Activated CD4-positive, alpha-beta memory T cell treated with anti-CD3 and anti-CD28 coated beads for 36 hours (primary cell): ENCODE data around the gene NCEH1. TPM values are rescaled to one million over a fixed set of nuclear protein-coding genes. Genes with fewer than 3 reads are reported as not detected.

ENCODE experiments used
- CTCF ChIA-PET: fragments of 350-600 bp; sonication (Branson Sonifier 250); formaldehyde crosslinking; loops from one replicate; lab custom pipeline; 2021; ENCODE audit warnings: antibody characterized with exemption, inconsistent platforms; lab: Charles Lee
- POLR2A ChIA-PET: fragments of 350-600 bp; sonication (Branson Sonifier 250); formaldehyde crosslinking; loops from one replicate; lab custom pipeline; 2021; ENCODE audit warnings: antibody characterized with exemption; lab: Charles Lee
- DNase-seq: peaks from one replicate; pipeline ENCODE4 v3.0.0-alpha.2; 2020
- H3K27ac Mint-ChIP-seq: one replicate; pipeline ENCODE4 v1.8.0; 2021; ENCODE audit warnings: mixed read lengths
- H3K27me3 Mint-ChIP-seq: one replicate; pipeline ENCODE4 v1.8.0; 2021; ENCODE audit warnings: mixed read lengths
- H3K36me3 Mint-ChIP-seq: one replicate; pipeline ENCODE4 v1.8.0; 2021; ENCODE audit warnings: mixed read lengths
- H3K4me1 Mint-ChIP-seq: one replicate; pipeline ENCODE4 v1.8.0; 2021; ENCODE audit warnings: low read depth, mixed read lengths
- H3K4me3 Mint-ChIP-seq: one replicate; pipeline ENCODE4 v1.8.0; 2021; ENCODE audit warnings: mild to moderate bottlenecking, mixed read lengths
- H3K9me3 Mint-ChIP-seq: one replicate; pipeline ENCODE4 v1.8.0; 2021; ENCODE audit warnings: mixed read lengths
- intact Hi-C: fragments of 100-400 bp; cut with micrococcal nuclease; formaldehyde crosslinking; loops from one replicate; pipeline ENCODE4 v1.15.1; 2023
- total RNA-seq, 2 experiments: library from RNA; stranded (reverse); gene quantifications; one replicate each; pipeline ENCODE4 v1.2.3, GENCODE V29; 2021

Gene NCEH1
- total RNA-seq, 2 experiments from 2014 or later, result 4.6 to 5.2 TPM

DNA sequence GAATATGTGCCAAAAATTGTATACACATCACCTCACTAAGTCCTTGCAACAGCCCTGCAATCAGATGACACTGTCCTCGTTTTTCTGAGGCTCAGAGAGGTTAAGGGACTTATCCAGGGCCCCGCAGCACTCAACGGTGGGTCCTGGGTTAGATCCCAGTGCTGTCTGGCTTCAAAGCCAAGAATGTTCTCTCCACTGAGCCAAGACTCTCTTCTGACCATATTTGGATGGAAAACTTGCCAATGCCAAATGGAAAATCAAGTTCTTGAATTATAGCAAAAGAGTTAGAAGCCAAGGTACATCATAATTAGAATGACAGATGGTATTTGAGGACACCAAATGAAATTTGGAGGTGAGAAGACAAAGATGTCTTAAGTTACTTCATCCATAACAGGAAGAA, 75.9 kb downstream of the NCEH1 start:
- H3K4me1 Mint-ChIP-seq, result peaks cover 8% of the 10 kb centered on the region
- intact Hi-C loops, result no loop called here
- H3K4me3 Mint-ChIP-seq, result no peak overlapping the region
- H3K27ac Mint-ChIP-seq, result no peak overlapping the region
- DNase-seq, result no peak
- H3K36me3 Mint-ChIP-seq, result peaks cover 2% of the 10 kb centered on the region
- H3K27me3 Mint-ChIP-seq, result no peaks in the 10 kb centered on the region
- ChIA-PET CTCF (interaction anchor here (0.6 to 1.6 kb wide), 3 partner anchors 11 to 38 kb away, joined by 3 to 4 read pairs (median 3); no protein-coding TSS in a partner anchor), POLR2A (no interaction called here)
- no peaks in the 10 kb centered on the region for H3K9me3 Mint-ChIP-seq

DNA sequence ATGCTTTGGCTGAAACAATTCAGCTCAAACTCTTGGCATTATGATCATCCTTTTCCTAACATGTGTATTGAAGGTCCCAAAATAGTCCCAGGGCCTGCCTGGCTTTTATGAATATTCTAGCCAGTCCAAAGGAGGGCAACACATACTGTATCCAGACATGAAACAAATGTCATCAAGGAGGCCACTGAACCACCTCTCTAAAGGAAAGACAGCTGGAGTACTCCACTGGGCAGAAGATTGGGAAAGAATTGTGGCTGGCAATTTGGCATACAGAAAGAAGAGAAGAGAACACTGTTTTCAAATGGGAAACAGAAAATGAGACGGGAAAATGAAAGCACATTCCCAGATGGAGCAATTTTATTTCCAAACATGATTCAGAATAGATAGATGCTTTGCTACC, 80.6 kb downstream of the NCEH1 start:
- CTCF ChIA-PET, result no interaction called here

GRCh38 chr3:172629470-172629869, 81.4 kb downstream of the NCEH1 start:
- intact Hi-C loops, result no loop called here
- ChIA-PET CTCF (no interaction called here), POLR2A (no interaction called here)
- no peak overlapping the region for H3K27ac Mint-ChIP-seq
- no peaks in the 10 kb centered on the region for H3K27me3 Mint-ChIP-seq
- no peak overlapping the region for H3K4me3 Mint-ChIP-seq
- H3K4me1 Mint-ChIP-seq, result no peaks in the 10 kb centered on the region
- no peaks in the 10 kb centered on the region for H3K9me3 Mint-ChIP-seq
- H3K36me3 Mint-ChIP-seq, result peaks cover under 1% of the 10 kb centered on the region
- no peak for DNase-seq

More for the DNA sequence above, 80.6 kb downstream of the NCEH1 start:
- POLR2A ChIA-PET, result no interaction called here
- peaks cover 2% of the 10 kb centered on the region for H3K4me1 Mint-ChIP-seq
- DNase-seq, result no peak
- no peak overlapping the region for H3K27ac Mint-ChIP-seq
- H3K4me3 Mint-ChIP-seq, result no peak overlapping the region
- intact Hi-C loops, result no loop called here
- H3K9me3 Mint-ChIP-seq, result no peaks in the 10 kb centered on the region
- peaks cover 2% of the 10 kb centered on the region for H3K36me3 Mint-ChIP-seq
- H3K27me3 Mint-ChIP-seq, result no peaks in the 10 kb centered on the region

DNA sequence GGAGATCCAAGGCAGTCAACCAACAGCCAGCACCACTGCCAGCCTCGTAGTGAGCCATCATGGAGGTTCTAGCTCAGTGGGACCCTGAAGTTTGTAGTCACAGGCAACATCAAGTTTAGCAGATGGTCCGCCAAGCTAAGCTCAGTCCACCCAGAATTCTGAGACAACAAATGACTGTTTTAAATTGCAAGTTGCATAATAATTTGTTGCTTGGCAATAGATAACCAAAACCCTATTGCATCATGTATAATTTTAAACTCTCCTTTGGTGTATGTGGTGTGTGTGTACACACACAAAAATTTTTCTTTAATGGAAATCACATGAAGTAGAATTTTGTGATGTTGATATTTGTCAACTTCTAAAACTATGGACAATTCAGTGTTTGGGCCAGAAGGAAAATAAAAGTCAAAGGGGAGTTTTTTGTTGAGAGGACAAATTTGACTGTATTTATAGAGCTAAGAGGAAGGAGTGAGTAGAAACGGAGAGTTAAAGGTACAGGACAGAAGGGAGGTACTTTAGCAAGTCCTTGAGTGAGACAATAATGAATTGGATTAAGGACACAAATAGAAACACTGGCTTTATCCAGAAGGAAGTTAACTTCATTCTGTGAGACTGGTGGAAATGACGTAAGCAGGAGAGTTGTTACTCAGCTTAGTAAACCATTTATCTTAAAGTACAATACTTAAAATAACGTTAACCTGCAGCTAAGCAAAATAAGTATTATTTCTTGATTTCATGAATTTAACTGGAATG, 83.6 kb downstream of the NCEH1 start:
- Mint-ChIP-seq H3K4me3 (no peak overlapping the region), H3K4me1 (peaks cover 6% of the 10 kb centered on the region), H3K9me3 (no peaks in the 10 kb centered on the region), H3K27me3 (no peaks in the 10 kb centered on the region), H3K27ac (no peak overlapping the region), H3K36me3 (no peaks in the 10 kb centered on the region)
- POLR2A ChIA-PET, result interaction anchor here (0.8 kb wide), 1 partner anchor 19 kb away, joined by 3 read pairs; no protein-coding TSS in a partner anchor
- DNase-seq, result no peak
- CTCF ChIA-PET, result interaction anchor here (1.1 to 2.2 kb wide), 4 partner anchors 12 to 295 kb away, joined by 3 to 7 read pairs (median 4); no protein-coding TSS in a partner anchor
- intact Hi-C loops, result no loop called here

- DNase-seq, result no peak
- intact Hi-C loops, result no loop called here
- CTCF ChIA-PET, result interaction anchor here (0.6 to 2.3 kb wide), 5 partner anchors 31 to 294 kb away, joined by 3 to 10 read pairs (median 6); no protein-coding TSS in a partner anchor
- H3K4me1 Mint-ChIP-seq, result peaks cover 9% of the 10 kb centered on the region
- no peak overlapping the region for H3K27ac Mint-ChIP-seq
- H3K4me3 Mint-ChIP-seq, result no peak overlapping the region
- H3K36me3 Mint-ChIP-seq, result no peaks in the 10 kb centered on the region
- H3K27me3 Mint-ChIP-seq, result no peaks in the 10 kb centered on the region
- POLR2A ChIA-PET, result no interaction called here
- no peaks in the 10 kb centered on the region for H3K9me3 Mint-ChIP-seq
These were observed 84.7 kb downstream of the NCEH1 start for GRCh38 chr3:172626021-172626640.

GRCh38 chr3:172625404-172625803, 85.5 kb downstream of the NCEH1 start:
- intact Hi-C loops, result no loop called here
- ChIA-PET CTCF (interaction anchor here (0.6 to 2.3 kb wide), 4 partner anchors 30 to 293 kb away, joined by 3 to 10 read pairs (median 6); no protein-coding TSS in a partner anchor), POLR2A (no interaction called here)
- Mint-ChIP-seq H3K27me3 (no peaks in the 10 kb centered on the region), H3K9me3 (no peaks in the 10 kb centered on the region), H3K4me3 (no peak overlapping the region), H3K4me1 (peaks cover 9% of the 10 kb centered on the region), H3K36me3 (no peaks in the 10 kb centered on the region), H3K27ac (no peak overlapping the region)
- no peak for DNase-seq

- H3K27ac Mint-ChIP-seq, result no peak overlapping the region
- no peak for DNase-seq
- H3K36me3 Mint-ChIP-seq, result no peaks in the 10 kb centered on the region
- ChIA-PET POLR2A (no interaction called here), CTCF (interaction anchor here (1.1 to 2.3 kb wide), 4 partner anchors 104 to 293 kb away, joined by 3 to 10 read pairs (median 4); no protein-coding TSS in a partner anchor)
- H3K4me1 Mint-ChIP-seq, result peaks cover 9% of the 10 kb centered on the region
- intact Hi-C loops, result no loop called here
- no peak overlapping the region for H3K4me3 Mint-ChIP-seq
- no peaks in the 10 kb centered on the region for H3K27me3 Mint-ChIP-seq
- H3K9me3 Mint-ChIP-seq, result no peaks in the 10 kb centered on the region
These were observed 85.9 kb downstream of the NCEH1 start for GRCh38 chr3:172624999-172625398.

- peaks cover 9% of the 10 kb centered on the region for H3K4me1 Mint-ChIP-seq
- H3K27ac Mint-ChIP-seq, result no peak overlapping the region
- POLR2A ChIA-PET, result no interaction called here
- intact Hi-C loops, result loop anchor here (1.0 to 2.0 kb wide), 2 partner anchors 44 to 133 kb away; no protein-coding TSS in a partner anchor
- no peaks in the 10 kb centered on the region for H3K36me3 Mint-ChIP-seq
- H3K9me3 Mint-ChIP-seq, result peaks cover 5% of the 10 kb centered on the region
- H3K27me3 Mint-ChIP-seq, result no peaks in the 10 kb centered on the region
- H3K4me3 Mint-ChIP-seq, result no peak overlapping the region
- CTCF ChIA-PET, result interaction anchor here (0.6 to 2.2 kb wide), 15 partner anchors 9 to 175 kb away, joined by 3 to 14 read pairs (median 4); partner anchors contain the start of genes GHSR and NCEH1
- peak; percentile 44 for DNase-seq
These were observed 87.8 kb downstream of the NCEH1 start for GRCh38 chr3:172622916-172623700.

- DNase-seq, result no peak
- peaks cover 5% of the 10 kb centered on the region for H3K9me3 Mint-ChIP-seq
- H3K36me3 Mint-ChIP-seq, result no peaks in the 10 kb centered on the region
- no peak overlapping the region for H3K27ac Mint-ChIP-seq
- POLR2A ChIA-PET, result no interaction called here
- H3K4me1 Mint-ChIP-seq, result peaks cover 9% of the 10 kb centered on the region
- no peaks in the 10 kb centered on the region for H3K27me3 Mint-ChIP-seq
- no peak overlapping the region for H3K4me3 Mint-ChIP-seq
- CTCF ChIA-PET, result interaction anchor here (0.5 to 2.2 kb wide), 14 partner anchors 9 to 535 kb away, joined by 3 to 14 read pairs (median 4); no protein-coding TSS in a partner anchor
- intact Hi-C loops, result loop anchor here (2.0 kb wide), 1 partner anchor 45 kb away; no protein-coding TSS in a partner anchor
These were observed 88.7 kb downstream of the NCEH1 start for GRCh38 chr3:172622156-172622555.

DNA sequence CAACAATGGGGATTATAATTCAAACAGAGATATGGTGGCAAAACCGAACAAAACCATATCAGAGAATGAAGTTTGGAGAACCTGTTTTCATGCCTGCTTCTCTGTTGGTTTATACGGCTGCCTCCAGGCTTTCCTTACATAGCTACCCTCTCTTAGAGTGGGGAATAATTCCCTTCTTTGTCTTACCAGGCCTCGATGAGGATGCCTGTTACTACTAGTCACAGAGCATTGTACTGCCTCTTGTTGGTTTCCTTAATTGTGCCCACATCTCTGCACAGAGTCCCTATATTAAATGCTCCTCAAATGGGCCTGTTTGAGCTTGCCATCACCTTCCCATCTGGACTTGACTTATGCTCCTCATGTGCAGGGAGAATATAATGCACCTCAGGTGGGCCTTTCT, 92.9 kb downstream of the NCEH1 start:
- CTCF ChIA-PET, result interaction anchor here (2.7 kb wide), 1 partner anchor 22 kb away, joined by 7 read pairs; no protein-coding TSS in a partner anchor
- Mint-ChIP-seq H3K36me3 (no peaks in the 10 kb centered on the region), H3K4me1 (peaks cover 23% of the 10 kb centered on the region), H3K4me3 (no peak overlapping the region), H3K27ac (no peak overlapping the region), H3K27me3 (no peaks in the 10 kb centered on the region), H3K9me3 (peaks cover 11% of the 10 kb centered on the region)
- no peak for DNase-seq
- intact Hi-C loops, result loop anchor here (2.0 kb wide), 1 partner anchor 25 kb away; no protein-coding TSS in a partner anchor
- POLR2A ChIA-PET, result no interaction called here

DNA sequence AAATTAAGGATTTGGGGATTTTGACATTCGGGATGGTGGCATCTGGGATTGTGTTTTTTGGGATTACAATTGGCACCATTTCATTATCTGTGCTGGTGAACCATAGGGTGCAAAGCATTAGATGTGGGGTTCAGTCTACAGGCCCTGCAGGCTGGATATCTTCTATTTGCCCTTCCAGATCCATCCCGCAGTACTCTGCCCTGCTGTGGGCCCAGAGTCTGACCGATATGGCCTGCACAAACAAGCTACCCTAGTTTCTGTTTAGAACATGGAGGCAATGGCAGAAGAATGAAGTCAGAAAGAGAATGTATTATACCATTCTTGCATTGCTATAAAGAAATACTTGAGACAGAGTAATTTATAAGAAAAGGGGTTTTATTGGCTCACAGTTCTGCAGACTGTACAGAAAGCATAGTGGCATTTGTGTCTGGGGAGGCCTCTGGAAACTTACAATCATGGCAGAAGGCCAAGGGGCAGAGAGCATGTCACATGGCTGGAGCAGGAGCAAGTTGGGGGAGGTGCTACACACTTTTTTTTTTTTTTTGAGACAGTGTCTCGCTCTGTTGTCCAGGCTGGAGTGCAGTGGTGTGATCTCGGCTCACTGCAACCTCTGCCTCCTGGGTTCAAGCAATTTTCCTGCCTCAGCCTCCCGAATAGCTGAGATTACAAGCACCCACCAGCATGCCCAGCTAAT, 93.7 kb downstream of the NCEH1 start:
- Mint-ChIP-seq H3K4me1 (peaks cover 16% of the 10 kb centered on the region), H3K27me3 (no peaks in the 10 kb centered on the region), H3K36me3 (no peaks in the 10 kb centered on the region), H3K4me3 (no peak overlapping the region), H3K27ac (no peak overlapping the region), H3K9me3 (peaks cover 11% of the 10 kb centered on the region)
- intact Hi-C loops, result loop anchor here (2.0 kb wide), 1 partner anchor 24 kb away; no protein-coding TSS in a partner anchor
- DNase-seq, result no peak
- ChIA-PET CTCF (interaction anchor here (2.7 kb wide), 1 partner anchor 21 kb away, joined by 7 read pairs; no protein-coding TSS in a partner anchor), POLR2A (no interaction called here)
